ENCODE results near the gene KRT76.
"Not testable (repeated sequence)": the region's sequence is repeated elsewhere in the genome, so short reads cannot be mapped to it uniquely, and the experiment has no call there.

Gene KRT76

DNA sequence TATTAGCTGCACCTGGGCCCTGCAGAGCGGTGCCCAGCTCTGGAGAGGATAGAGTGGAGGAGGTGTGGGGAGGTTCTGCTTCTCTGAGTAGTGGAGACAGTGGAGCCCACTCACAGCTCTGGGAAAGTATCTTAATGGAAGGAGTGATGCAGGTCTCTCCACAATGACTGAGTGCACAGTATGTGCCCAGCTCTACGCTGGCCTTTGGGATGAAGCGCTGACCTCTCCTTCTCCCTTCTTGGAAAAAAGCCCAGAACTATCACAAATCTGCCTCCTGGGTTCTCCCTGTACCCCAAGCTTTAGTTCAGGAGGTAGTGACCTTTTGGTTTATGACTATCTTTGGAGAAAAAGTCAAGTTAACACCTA, 19.3 kb upstream of the KRT76 start:
- DNase-seq = no peak

DNA sequence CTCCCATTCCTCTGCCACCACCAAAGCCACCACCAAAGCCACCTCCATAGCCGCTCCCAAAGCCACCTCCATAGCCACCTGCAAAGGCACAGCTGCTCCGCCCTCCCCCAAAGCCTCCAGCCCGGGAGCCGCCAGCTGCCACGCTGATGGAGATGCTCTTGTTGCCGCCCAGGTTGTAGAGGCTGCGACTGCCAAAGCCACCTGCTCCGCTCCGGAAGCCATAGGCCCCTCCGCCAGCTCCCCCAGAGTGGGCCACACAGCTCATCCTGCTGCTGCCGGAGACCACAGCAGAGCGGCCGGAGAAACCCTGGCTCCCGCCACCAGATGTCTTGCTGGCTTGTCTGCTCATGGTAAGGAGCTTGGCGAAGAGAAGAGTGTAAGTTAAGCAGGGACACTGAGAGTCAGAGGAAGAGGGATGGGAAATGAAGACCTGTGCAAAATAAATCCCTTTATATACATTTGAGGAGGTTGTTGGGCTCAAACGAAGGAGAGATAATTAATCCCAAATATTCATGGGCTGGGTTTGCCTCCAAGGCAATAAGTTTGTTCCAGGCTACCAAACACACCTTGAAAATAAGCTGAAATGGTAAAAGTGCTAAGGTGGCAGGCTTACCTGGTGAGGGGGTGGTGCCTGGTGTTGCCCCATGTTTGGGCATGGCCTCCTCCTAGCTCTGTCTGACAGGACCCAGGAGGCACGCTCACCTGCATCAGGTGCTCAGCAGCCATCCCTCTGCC, 18.7 kb upstream of the KRT76 start, which contains the start of gene KRT3:
KRT3 (minus strand) TSS at position 424 of the 735 bp plus-strand sequence; CDS start at position 349, 75 bp downstream.
- DNase-seq = no peak

DNA sequence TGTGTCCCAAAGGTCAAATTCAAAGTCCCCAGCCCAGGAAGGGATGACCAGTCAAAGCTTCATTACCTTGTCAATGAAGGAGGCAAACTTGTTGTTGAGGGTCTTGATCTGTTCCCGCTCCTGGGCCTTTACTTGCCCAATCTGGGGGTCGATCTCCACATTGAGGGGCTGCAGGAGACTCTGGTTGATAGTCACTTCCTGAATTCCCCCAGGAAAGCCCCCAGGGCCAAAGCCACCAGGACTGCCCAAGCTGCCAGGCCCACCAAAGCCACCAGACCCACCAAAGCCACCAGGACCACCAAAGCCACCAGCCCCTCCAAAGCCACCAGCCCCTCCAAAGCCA, 18.2 kb upstream of the KRT76 start:
- DNase-seq = not testable (repeated sequence)

- no peak for DNase-seq
Measured at GRCh38 chr12:52794479-52795331, 17.6 kb upstream of the KRT76 start.

GRCh38 chr12:52792185-52793029, 15.3 kb upstream of the KRT76 start:
- DNase-seq = no peak

DNA sequence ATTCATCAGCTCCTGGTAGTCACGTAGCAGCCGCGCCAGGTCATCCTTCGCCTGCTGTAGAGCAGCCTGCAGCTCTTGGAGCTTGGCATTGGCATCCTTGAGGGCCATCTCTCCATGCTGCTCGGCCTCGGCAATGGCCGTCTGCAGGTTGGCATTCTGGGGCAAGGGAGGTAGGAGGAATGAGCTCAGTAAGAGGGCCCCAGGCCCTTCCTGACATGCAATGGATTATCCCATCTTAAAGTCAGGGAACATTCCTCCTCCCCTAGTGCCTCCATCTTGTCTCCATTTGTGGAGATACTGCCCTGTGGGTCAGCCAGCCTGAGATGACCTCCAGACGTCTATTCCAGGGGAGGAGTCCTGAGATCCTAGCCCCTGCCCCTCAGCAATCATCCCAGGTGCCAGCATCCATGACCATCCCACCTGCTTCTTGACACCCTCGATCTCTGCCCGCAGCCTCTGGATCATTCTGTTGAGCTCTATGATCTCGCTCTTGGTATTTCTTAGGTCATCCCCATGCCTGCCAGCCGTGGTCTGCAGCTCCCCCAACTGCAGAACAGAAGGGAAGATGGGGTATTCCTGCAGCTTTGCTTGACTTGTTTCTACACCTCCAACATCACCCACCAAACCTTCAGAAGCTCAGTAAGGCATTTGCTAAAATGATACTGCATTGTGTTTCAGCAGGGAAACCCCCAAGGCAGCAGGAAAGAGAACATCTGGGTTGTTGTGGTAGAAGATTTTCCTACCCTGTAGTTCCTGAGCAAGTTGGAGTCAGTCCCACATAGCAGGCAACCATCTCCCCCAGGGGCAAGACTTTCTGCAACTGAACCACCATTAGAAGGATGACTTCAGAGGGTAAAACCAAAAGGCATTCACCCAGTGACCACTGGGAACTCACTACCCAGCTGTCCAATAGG, 14.4 kb upstream of the KRT76 start:
- no peak for DNase-seq

DNA sequence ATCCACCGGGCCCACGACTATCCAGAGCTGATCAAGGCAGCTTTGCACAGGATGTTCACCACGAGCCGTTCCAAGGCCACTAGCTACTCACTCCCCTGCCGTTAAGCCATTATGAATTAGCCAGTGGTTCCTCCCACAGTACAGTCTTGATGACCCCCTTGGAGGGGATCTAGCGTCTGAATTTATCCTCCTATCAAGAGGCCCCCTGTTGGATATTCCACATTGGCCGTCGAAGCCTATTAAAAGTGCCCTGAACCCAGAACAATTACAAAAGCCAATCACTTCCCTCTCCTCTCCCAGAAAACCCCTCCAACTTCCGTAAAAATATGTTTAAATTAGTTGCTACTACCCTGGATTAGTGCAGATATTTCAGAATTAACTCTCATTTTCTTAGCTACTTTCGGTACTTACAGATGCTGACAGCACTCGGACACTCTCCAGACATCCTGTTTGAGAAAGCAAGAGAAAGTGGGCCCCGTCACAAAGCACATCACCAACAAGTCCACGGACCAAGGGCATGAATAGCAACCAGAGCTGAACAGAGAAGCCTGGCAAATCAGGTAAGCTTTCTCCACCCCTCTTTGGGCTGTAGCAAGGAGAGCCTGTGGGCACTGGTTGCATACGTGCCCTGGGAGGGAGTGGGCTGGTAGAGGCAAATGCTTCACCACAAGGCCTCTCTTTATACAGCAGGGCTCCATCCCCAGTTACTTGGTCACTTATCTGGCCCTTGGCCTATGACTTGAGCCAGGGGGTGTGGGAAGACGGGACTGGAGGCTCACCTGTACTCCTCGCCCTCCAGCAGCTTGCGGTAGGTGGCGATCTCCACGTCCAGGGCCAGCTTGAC, 13.5 kb upstream of the KRT76 start:
- DNase-seq = no peak

- DNase-seq = no peak
Measured at GRCh38 chr12:52789637-52790426, 12.7 kb upstream of the KRT76 start.

DNA sequence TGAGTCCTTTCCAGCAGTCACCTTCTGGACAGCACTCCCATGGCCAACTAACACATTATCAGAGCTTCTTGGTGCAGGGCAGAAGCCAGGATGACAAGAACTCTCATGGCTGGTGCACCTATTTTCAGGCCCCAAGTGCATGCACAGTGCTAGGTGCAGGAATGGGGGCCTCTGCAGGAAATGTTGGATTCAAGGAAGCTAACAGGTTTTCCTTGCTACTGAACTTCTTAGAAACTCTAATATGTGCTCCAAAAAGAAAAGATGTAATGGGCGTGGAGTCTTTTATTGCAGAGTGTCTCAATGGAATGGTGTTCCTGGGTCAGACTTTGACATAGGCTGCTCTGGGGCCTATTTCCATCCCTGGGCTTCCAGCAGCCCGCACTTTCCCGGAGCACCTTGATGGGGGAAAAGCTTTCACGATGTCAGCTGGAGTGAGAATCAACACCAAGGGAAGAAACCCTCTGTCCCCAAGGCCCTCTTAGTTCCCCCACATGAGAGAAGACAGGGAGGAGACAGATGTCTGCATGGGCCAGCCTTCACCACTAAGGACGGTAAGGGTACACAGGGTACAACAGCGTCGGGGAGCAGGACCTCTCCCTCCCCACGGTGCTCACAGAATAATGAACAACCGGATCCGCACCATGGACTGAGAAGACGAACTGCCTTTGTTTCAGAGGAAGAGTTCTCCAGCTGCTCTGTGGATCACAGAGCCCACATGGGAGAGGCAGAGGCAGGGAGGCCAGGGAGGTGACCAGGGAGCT, 11.9 kb upstream of the KRT76 start:
- DNase-seq = no peak

- no peak for DNase-seq
Measured at GRCh38 chr12:52788192-52788875, 11.2 kb upstream of the KRT76 start.

GRCh38 chr12:52787324-52788191, 10.4 kb upstream of the KRT76 start:
- DNase-seq = no peak

- no peak for DNase-seq
Measured at GRCh38 chr12:52784909-52785308, 7.8 kb upstream of the KRT76 start.

- no peak for DNase-seq
Measured at GRCh38 chr12:52783563-52784316, 6.6 kb upstream of the KRT76 start.

- no peak for DNase-seq
Measured at GRCh38 chr12:52782502-52782901, 5.4 kb upstream of the KRT76 start.

DNA sequence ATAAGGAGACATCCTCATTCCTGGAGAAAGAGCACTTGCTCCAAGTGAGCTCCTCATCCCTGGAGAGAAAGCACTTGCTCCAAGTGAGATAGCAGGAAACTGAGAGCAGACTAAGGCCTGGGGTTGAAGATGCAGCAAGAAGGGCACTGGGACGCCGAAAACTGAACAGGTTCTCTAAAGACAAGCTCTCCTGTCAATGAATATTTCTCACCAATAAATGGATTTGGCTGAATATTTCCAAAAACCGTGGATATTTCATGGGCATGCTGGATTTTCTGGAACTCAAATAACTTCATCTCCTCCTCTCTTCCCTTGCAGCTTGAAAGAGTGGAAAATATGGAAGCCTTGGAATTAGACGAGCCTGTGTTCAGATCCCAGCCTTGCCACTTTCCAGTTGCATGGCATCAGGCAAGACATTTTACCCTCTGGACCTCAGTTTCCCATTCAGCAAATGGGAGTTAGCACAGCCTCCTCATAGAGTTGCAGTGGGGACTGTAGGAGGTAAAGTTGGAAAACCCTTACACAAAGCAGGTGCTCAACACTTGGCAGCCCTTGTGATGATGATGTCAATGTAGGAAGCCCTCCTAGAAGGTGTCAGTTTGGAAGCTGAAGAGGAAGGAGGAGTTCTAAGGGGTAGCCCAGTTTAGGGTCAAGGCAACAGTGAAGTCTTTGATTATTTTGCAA, 4.4 kb upstream of the KRT76 start:
- no peak for DNase-seq

- no peak for DNase-seq
Measured at GRCh38 chr12:52779914-52780313, 2.8 kb upstream of the KRT76 start.

- no peak for DNase-seq
Measured at GRCh38 chr12:52778833-52779232, 1.7 kb upstream of the KRT76 start.

All from amniotic stem cell (primary cell).